HG03342 (cell line): ENCODE data around the gene DOCK3.
"Not testable (repeated sequence)": the region's sequence is repeated elsewhere in the genome, so short reads cannot be mapped to it uniquely, and the experiment has no call there.

Source experiments
- ATAC-seq: cut with Tn5 transposase; IDR thresholded peaks from one replicate; pipeline ENCODE4 v1.9.1; 2021; ENCODE audit warnings: mild to moderate bottlenecking, moderate library complexity; ENCODE audit not compliant: unreplicated experiment

Gene DOCK3

GRCh38 chr3:50874876-50875275 lies 200.1 kb downstream of the DOCK3 start:
- not testable (repeated sequence) for ATAC-seq

GRCh38 chr3:50876947-50877346 lies 202.2 kb downstream of the DOCK3 start:
- ATAC-seq: no peak

- ATAC-seq: not testable (repeated sequence)
These were observed 208.0 kb downstream of the DOCK3 start for GRCh38 chr3:50882733-50883132.

GRCh38 chr3:50883755-50884154 lies 209.0 kb downstream of the DOCK3 start:
- no peak for ATAC-seq

GRCh38 chr3:50885070-50885850 lies 210.5 kb downstream of the DOCK3 start:
- ATAC-seq: no peak

GRCh38 chr3:50890688-50891344 lies 216.1 kb downstream of the DOCK3 start:
- ATAC-seq: no peak

GRCh38 chr3:50901097-50901496 lies 226.4 kb downstream of the DOCK3 start:
- ATAC-seq: not testable (repeated sequence)

GRCh38 chr3:50912746-50913145 lies 238.0 kb downstream of the DOCK3 start:
- no peak for ATAC-seq

GRCh38 chr3:50913260-50913659 lies 238.5 kb downstream of the DOCK3 start:
- no peak for ATAC-seq

GRCh38 chr3:50922071-50922470 lies 247.3 kb downstream of the DOCK3 start:
- not testable (repeated sequence) for ATAC-seq

- ATAC-seq: no peak
These were observed 249.2 kb downstream of the DOCK3 start for GRCh38 chr3:50923955-50924354.

- ATAC-seq: no peak
These were observed 249.9 kb downstream of the DOCK3 start for GRCh38 chr3:50924638-50925037.

- ATAC-seq: no peak
These were observed 252.1 kb downstream of the DOCK3 start for GRCh38 chr3:50926868-50927267.

GRCh38 chr3:50930371-50931208 lies 255.9 kb downstream of the DOCK3 start:
- no peak for ATAC-seq

GRCh38 chr3:50932918-50933317 lies 258.2 kb downstream of the DOCK3 start:
- ATAC-seq: not testable (repeated sequence)

GRCh38 chr3:50936389-50936788 lies 261.7 kb downstream of the DOCK3 start:
- no peak for ATAC-seq

- no peak for ATAC-seq
These were observed 272.7 kb downstream of the DOCK3 start for GRCh38 chr3:50947419-50947818.

GRCh38 chr3:50950591-50950990 lies 275.9 kb downstream of the DOCK3 start:
- no peak for ATAC-seq

- no peak for ATAC-seq
These were observed 279.2 kb downstream of the DOCK3 start for GRCh38 chr3:50953825-50954414.

- no peak for ATAC-seq
These were observed 286.7 kb downstream of the DOCK3 start for GRCh38 chr3:50961386-50961785.

- ATAC-seq: no peak
These were observed 296.8 kb downstream of the DOCK3 start for GRCh38 chr3:50971487-50971924.
